GM12891 (cell line): ENCODE results near the gene SCYGR3.
A peak's percentile ranks its signal among the peaks of the same experiment; 100 is the strongest.

Experiments used
- DNase-seq: peaks from one replicate; pipeline ENCODE4 v3.0.0; 2011; ENCODE audit warnings: low spot score; ENCODE audit not compliant: insufficient read length
- FAIRE-seq: peaks from 2 replicates; lab custom pipeline; 2011; peaks lifted over from hg19 to GRCh38; lab: Jason Lieb, UNC
- PAX5 ChIP-seq: IDR thresholded peaks from 2 replicates; pipeline ENCODE4 v1.6.1; 2011; ENCODE audit warnings: low read length, moderate library complexity, mild to moderate bottlenecking; ENCODE audit not compliant: insufficient read depth, severe bottlenecking
- POLR2A ChIP-seq: IDR thresholded peaks from 2 replicates; pipeline ENCODE4 v1.6.1; 2011; ENCODE audit warnings: low read depth, low read length, control low read depth
- POLR2AphosphoS5 ChIP-seq: IDR thresholded peaks from 2 replicates; pipeline ENCODE4 v1.6.1; 2011; ENCODE audit warnings: low read depth, low read length, control low read depth
- POU2F2 ChIP-seq: IDR thresholded peaks from 2 replicates; pipeline ENCODE4 v1.6.1; 2011; ENCODE audit warnings: low read depth, mild to moderate bottlenecking, control low read depth, low read length, moderate library complexity
- SPI1 ChIP-seq: IDR thresholded peaks from 2 replicates; pipeline ENCODE4 v1.6.1; 2011; ENCODE audit warnings: low read depth, low read length, control low read depth
- TAF1 ChIP-seq: IDR thresholded peaks from 2 replicates; pipeline ENCODE4 v1.6.1; 2011; ENCODE audit warnings: low read depth, low read length, control low read depth

The SCYGR3 gene

DNA sequence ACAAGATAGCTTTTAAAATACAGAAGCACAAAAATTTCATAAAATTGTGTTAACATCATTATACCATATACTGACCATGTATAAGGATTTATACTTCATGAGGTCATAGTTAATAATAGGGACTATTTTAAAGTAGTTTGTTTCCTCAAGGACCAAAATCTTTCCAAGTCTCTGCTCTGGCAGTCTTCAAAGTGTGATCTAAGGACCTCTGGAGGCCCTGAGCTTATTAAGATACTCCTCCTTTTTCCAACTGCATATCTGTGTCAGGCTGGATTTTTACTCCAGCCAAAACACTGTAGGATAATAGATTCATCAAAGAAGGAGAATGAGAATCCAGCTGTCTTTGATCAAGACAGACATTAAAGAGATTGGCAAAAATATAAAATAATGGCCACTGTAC is 17.6 kb downstream of the SCYGR3 start:
- TF ChIP-seq TAF1 (no peak), SPI1 (no peak), POLR2A (no peak), POLR2AphosphoS5 (no peak), PAX5 (no peak), POU2F2 (no peak)

DNA sequence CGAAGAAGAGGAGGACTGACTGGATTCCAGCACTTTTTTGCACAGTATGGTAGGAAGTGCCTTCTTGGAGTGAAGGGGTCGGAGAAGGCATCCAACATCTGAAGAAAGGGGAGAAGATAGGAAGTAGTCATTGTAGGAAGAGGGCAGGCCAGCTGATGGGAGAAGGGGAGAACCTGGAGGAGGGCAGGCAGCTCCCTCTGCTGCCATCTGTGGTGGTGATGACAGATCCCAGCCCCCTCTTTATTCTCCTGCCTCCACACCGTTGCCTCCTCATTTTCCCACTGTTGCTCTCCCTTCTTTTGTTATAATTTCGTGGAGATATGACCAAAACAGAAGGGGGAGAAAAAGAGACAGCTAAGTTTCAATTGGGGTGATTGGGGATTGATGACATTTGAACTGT is 18.8 kb downstream of the SCYGR3 start:
- FAIRE-seq (no peak), DNase-seq (no peak)
- TF ChIP-seq POU2F2, result no peak
- TF ChIP-seq SPI1, result no peak
- TF ChIP-seq PAX5, result no peak
- TF ChIP-seq TAF1, result no peak

More for the DNA sequence above, 17.6 kb downstream of the SCYGR3 start:
- FAIRE-seq (no peak), DNase-seq (no peak)

DNA sequence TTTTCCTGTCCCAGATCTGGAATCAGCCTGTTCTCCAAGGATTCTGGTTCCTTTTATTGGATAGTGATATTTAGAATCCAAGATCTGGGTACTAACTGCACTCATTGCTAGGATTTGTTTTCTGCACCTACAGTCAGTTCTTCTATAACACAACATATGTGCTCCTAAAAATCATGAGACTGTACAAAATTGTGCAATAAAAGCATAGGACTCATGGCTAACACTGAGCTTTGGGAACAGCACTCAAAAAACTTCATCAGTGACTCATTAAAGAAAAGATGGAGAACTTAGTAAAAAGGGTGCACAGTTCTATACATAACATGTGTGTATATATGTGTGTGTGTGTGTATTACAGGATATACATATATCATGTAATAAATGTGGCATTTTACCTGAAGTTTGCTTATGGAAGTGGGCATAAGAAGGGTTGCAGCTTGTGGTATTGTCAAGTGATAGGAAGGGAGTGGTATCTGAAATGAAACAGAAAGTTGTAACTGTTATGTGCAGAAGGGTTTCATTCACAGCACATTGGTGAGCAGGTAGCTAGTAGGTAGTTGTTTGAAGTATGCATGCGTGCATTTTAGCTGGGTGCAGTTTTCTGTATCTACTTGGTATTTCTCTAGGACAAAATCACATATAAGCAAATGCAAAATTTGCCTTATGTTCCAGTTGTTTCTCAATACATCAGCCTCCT is 21.8 kb downstream of the SCYGR3 start:
- DNase-seq, result no peak
- FAIRE-seq, result peak; percentile 87
- TF ChIP-seq POLR2AphosphoS5, result no peak
- no peak for TF ChIP-seq POU2F2
- no peak for TF ChIP-seq PAX5

DNA sequence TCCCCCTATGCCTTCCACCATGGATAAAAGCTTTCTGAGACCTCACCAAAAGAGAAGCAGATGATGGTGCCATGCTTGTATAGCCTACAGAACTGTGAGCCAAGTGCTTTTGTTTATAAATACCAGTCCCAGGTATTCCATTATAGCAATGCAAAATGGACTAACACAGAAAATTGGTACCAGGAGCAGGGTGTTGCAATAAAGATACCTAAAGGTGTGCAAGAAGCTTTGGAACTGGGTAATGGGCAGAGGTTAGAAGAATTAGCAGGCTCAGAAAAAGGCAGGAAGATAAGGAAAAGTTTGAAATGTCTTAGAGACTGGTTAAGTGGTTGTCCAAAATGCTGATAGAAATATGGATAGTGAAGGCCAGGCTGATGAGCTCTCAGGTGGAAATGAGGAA is 32.3 kb downstream of the SCYGR3 start:
- TF ChIP-seq PAX5 (no peak), SPI1 (no peak), POLR2A (no peak), POU2F2 (no peak), TAF1 (no peak), POLR2AphosphoS5 (no peak)
- no peak for FAIRE-seq
- DNase-seq, result no peak

DNA sequence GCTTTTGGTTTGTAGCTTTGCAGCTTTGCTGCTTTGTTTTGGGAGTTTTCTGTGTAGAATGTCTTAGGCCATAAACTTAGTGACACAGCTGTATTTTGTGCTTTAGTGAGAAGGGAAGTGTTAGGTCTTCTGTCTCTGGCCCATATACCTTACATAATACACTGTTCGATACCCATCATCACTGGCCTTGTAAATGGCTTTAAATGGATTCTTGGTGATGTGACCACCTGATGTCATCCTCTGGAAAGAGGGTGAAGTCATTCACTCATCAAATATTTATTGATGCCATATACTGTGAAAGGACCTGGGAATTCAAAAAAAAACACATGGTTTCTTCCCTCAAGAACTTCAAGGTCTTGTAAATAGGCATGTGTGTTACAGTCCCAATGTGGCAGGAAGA is 34.8 kb downstream of the SCYGR3 start:
- no peak for DNase-seq
- TF ChIP-seq POLR2AphosphoS5 (no peak), PAX5 (no peak), POU2F2 (no peak), TAF1 (no peak), POLR2A (no peak), SPI1 (no peak)
- no peak for FAIRE-seq

DNA sequence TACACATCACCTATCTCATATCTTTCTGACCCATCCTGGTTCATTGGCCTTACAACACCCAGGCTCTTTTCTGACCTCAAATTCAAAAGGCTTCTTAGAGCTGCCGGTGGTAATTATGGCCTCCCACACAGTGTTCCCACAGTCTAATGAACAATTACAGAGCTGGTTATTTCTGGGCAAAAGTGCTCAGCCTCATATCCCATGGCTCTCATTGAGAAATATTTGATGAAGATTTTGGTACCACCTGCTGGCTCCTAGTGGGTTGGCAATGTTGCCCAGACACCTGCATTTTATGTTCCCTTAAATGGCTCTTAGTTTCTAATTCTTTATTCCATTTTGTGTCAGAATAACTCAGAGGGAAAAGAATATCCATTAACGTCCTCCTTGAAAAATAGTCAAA is 36.0 kb downstream of the SCYGR3 start:
- FAIRE-seq (no peak), DNase-seq (no peak)
- no peak for TF ChIP-seq TAF1

DNA sequence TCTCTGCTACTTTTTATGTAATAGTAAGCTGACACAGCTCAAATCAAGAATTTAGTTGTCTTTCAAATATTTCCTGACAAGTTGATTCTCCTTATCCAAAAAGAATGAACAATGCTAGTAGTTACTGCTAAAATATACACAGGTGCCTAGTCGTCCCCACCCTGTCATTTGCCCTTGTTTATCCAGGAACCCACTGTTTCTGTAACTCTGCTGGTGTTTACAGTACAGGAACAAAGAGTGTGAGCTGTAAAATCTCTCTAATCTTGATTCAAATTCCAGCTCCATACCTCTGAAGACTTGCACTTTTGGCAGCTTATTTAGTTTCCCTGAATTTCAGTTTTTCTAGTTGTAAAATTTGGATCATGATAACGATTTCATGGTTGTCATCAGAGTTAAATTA is 37.1 kb downstream of the SCYGR3 start:
- no peak for TF ChIP-seq POLR2A
- no peak for TF ChIP-seq POLR2AphosphoS5
- TF ChIP-seq TAF1, result no peak
- no peak for TF ChIP-seq PAX5
- no peak for TF ChIP-seq SPI1
- no peak for TF ChIP-seq POU2F2
- DNase-seq (no peak), FAIRE-seq (no peak)

DNA sequence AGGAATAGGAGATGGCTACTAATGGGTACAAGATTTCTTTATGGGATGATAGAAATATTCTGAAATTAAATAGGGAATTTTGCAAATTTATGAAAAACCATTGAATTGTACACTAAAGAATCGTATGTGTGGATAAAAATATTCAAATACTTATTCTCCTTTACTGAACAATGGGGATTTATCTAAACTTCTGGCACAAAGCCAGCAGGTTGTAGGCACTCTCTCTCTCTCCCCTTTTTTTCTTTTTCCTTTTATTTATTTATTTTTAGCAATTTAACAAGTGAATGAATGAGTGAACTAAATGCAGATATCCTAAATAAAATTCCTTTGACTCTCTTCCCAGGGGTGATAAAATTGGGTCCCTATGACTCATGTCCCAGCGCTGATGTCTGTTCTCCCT is 37.8 kb downstream of the SCYGR3 start:
- no peak for FAIRE-seq
- TF ChIP-seq SPI1, result no peak
- no peak for TF ChIP-seq POLR2A
- no peak for TF ChIP-seq PAX5
- no peak for TF ChIP-seq POLR2AphosphoS5
- TF ChIP-seq TAF1, result no peak
- no peak for TF ChIP-seq POU2F2
- DNase-seq, result no peak

DNA sequence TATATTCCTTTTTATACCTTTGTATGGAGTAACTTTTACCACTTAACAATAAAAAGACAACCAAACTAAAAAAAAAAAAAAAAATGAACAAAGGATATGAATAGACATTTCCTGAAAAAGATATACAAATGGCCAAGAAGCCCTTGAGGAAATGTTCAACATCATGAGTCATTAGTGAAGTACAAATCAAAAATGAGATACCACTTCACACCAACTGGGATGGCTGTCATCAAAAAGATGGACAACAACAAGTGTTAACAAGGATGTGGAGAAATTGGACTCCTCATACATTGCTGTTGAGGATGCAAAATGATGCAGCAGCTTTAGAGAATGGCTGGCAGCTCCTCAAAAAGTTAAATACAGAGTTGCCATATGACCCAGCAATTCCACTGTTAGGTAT is 38.5 kb downstream of the SCYGR3 start:
- TF ChIP-seq POLR2AphosphoS5 (no peak), POLR2A (no peak), TAF1 (no peak), POU2F2 (no peak), SPI1 (no peak), PAX5 (no peak)
- FAIRE-seq (peak; percentile 26), DNase-seq (no peak)

DNA sequence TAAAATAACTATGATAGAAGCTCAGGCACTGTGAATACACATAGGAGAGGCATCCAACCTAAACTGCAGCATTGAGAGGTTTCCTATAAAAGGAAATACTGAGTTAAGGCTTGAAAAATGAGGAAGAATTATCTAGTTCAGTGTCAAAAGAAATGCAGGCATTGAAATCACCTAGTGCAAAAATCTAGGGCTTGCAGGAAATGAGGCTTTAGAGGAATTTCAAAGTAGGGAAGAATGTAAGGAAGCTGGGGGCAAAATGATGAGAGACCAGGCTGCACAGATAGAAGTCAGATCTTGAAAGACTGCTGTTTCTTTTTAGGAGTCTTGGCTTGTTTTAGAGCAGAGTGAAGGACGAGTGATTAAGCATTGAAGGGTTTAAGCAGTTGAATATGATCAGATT is 44.0 kb downstream of the SCYGR3 start:
- TF ChIP-seq SPI1 (no peak), POU2F2 (no peak), POLR2A (no peak)
- DNase-seq, result no peak
- FAIRE-seq, result no peak

DNA sequence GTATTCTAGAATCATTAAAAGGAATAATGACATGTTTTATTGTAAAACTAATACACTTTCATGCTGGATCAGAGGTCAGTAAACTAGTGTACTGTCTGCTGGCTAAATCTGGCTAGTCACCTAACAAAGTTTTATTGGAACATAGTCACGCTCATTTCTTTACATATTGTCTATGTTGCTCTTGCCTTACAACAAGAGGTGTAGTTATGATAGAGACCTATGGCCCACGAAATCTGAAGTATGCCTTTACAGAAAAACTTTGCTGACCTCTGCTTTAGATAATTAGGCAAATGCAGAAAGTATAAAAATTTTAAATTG is 45.8 kb downstream of the SCYGR3 start:
- no peak for TF ChIP-seq POLR2A
- no peak for FAIRE-seq

More for the DNA sequence above, 45.8 kb downstream of the SCYGR3 start:
- DNase-seq, result no peak
